Gastroesophageal sphincter (tissue), 3 donors: ENCODE data around the gene LRP10.

Experiments
- EP300 ChIP-seq: sonication (generic); formaldehyde crosslinking; IDR thresholded peaks from one replicate; pipeline ENCODE4 v1.6.1; 2017; ENCODE audit warnings: antibody characterized with exemption, mild to moderate bottlenecking
- POLR2A ChIP-seq, 2 donors: fragments of 450-650 bp; IDR thresholded peaks; one replicate each; pipeline ENCODE4 v1.6.1; 2017; ENCODE audit warnings: antibody characterized with exemption in 2 of 2, mild to moderate bottlenecking in 2 of 2, moderate library complexity in 1 of 2
- POLR2AphosphoS5 ChIP-seq: sonication (generic); formaldehyde crosslinking; IDR thresholded peaks from one replicate; pipeline ENCODE4 v1.6.1; 2017; ENCODE audit warnings: antibody characterized with exemption
- TF ChIP-seq, protein P1 (sequence below), 4 experiments: fragments of 200-600 bp in 2 of 4; fragments of 450-650 bp in 2 of 4; sonication (generic) in 1 of 4; IDR thresholded peaks; one replicate each; pipeline ENCODE4 v1.5.1; 2017 to 2019; ENCODE audit warnings: antibody characterized with exemption in 4 of 4, mild to moderate bottlenecking in 2 of 4, moderate library complexity in 2 of 4

DNA sequence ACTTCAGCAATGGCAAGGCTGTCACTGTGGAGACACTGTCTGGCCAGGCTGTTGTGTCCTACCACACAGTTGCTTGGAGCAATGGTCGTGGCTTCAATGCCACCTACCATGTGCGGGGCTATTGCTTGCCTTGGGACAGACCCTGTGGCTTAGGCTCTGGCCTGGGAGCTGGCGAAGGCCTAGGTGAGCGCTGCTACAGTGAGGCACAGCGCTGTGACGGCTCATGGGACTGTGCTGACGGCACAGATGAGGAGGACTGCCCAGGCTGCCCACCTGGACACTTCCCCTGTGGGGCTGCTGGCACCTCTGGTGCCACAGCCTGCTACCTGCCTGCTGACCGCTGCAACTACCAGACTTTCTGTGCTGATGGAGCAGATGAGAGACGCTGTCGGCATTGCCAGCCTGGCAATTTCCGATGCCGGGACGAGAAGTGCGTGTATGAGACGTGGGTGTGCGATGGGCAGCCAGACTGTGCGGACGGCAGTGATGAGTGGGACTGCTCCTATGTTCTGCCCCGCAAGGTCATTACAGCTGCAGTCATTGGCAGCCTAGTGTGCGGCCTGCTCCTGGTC is 4.3 kb downstream of the LRP10 start:
- TF ChIP-seq, protein P1, sequence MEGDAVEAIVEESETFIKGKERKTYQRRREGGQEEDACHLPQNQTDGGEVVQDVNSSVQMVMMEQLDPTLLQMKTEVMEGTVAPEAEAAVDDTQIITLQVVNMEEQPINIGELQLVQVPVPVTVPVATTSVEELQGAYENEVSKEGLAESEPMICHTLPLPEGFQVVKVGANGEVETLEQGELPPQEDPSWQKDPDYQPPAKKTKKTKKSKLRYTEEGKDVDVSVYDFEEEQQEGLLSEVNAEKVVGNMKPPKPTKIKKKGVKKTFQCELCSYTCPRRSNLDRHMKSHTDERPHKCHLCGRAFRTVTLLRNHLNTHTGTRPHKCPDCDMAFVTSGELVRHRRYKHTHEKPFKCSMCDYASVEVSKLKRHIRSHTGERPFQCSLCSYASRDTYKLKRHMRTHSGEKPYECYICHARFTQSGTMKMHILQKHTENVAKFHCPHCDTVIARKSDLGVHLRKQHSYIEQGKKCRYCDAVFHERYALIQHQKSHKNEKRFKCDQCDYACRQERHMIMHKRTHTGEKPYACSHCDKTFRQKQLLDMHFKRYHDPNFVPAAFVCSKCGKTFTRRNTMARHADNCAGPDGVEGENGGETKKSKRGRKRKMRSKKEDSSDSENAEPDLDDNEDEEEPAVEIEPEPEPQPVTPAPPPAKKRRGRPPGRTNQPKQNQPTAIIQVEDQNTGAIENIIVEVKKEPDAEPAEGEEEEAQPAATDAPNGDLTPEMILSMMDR (IDR thresholded peaks at IDR 0.05): no peak
- TF ChIP-seq EP300 (no peak), POLR2A (IDR thresholded peaks at IDR 0.05) (no peak), POLR2AphosphoS5 (no peak)
